RWPE2 (cell line): ENCODE measurements around the gene MIER1.

ENCODE experiments used
- ATAC-seq: fragments of 200-7000 bp; cut with Tn5 transposase; 3 replicates; pipeline ENCODE4 v1.9.1; 2021; ENCODE audit warnings: low read depth
- DNase-seq: peaks from one replicate; pipeline ENCODE4 v3.0.0-alpha.2; 2020; ENCODE audit warnings: low spot score
- H3K27ac ChIP-seq: fragments of 450-650 bp; 2 replicates; pipeline ENCODE4 v1.5.1; 2017; ENCODE audit warnings: mild to moderate bottlenecking; ENCODE audit not compliant: poor library complexity, severe bottlenecking
- H3K27me3 ChIP-seq: fragments of 250-450 bp; sonication (Bioruptor Pico); 2 replicates; pipeline ENCODE4 v1.5.1; 2021; ENCODE audit warnings: mild to moderate bottlenecking, moderate library complexity; ENCODE audit not compliant: insufficient read depth, poor library complexity, severe bottlenecking
- H3K36me3 ChIP-seq: fragments of 250-450 bp; sonication (Bioruptor Pico); 2 replicates; pipeline ENCODE4 v1.5.1; 2020; ENCODE audit warnings: low read depth, mild to moderate bottlenecking, moderate library complexity
- H3K4me1 ChIP-seq: fragments of 250-450 bp; sonication (Bioruptor Pico); 2 replicates; pipeline ENCODE4 v1.5.1; 2021; ENCODE audit warnings: mild to moderate bottlenecking, moderate library complexity; ENCODE audit not compliant: insufficient read depth, poor library complexity, severe bottlenecking
- H3K4me3 ChIP-seq: fragments of 250-450 bp; sonication (Bioruptor Pico); 2 replicates; pipeline ENCODE4 v1.5.1; 2021; ENCODE audit warnings: mild to moderate bottlenecking, moderate library complexity; ENCODE audit not compliant: severe bottlenecking
- H3K9me3 ChIP-seq: fragments of 250-450 bp; sonication (Bioruptor Pico); 2 replicates; pipeline ENCODE4 v1.5.1; 2021; ENCODE audit warnings: mild to moderate bottlenecking, moderate library complexity; ENCODE audit not compliant: severe bottlenecking
- CTCF ChIP-seq: fragments of 450-650 bp; IDR thresholded peaks from one replicate; pipeline ENCODE4 v1.5.1; 2017; ENCODE audit warnings: mild to moderate bottlenecking, moderate library complexity; ENCODE audit not compliant: poor library complexity, severe bottlenecking

MIER1 gene

GRCh38 chr1:66929999-66930822 lies 5.4 kb downstream of the MIER1 start:
- Histone ChIP-seq H3K4me1 (peaks cover 37% of the 10 kb centered on the region), H3K9me3 (no peaks in the 10 kb centered on the region), H3K36me3 (peaks cover 4% of the 10 kb centered on the region; the same call in 1 of the 2 replicates), H3K4me3 (peak overlapping the region; percentile 54), H3K27ac (peak overlapping the region; percentile 82), H3K27me3 (no peaks in the 10 kb centered on the region)
- DNase-seq (peak; percentile 91), ATAC-seq (peak; percentile 63)
- peak; percentile 36 for TF ChIP-seq CTCF

GRCh38 chr1:66930823-66931174 lies 6.0 kb downstream of the MIER1 start:
- ATAC-seq = peak; percentile 1; the same call in 2 of the 3 replicates
- Histone ChIP-seq H3K4me1 (peaks cover 43% of the 10 kb centered on the region), H3K27ac (peak overlapping the region; percentile 82), H3K27me3 (no peaks in the 10 kb centered on the region), H3K9me3 (no peaks in the 10 kb centered on the region), H3K4me3 (peak overlapping the region; percentile 54), H3K36me3 (peaks cover 4% of the 10 kb centered on the region; the same call in 1 of the 2 replicates)
- DNase-seq = no peak
- TF ChIP-seq CTCF = no peak

GRCh38 chr1:66931590-66931989 lies 6.8 kb downstream of the MIER1 start:
- H3K36me3 ChIP-seq = peaks cover 4% of the 10 kb centered on the region; the same call in 1 of the 2 replicates
- no peak for ATAC-seq
- H3K9me3 ChIP-seq = no peaks in the 10 kb centered on the region
- no peaks in the 10 kb centered on the region for H3K27me3 ChIP-seq
- peak overlapping the region; percentile 54 for H3K4me3 ChIP-seq
- DNase-seq = no peak
- no peak for TF ChIP-seq CTCF
- H3K4me1 ChIP-seq = peaks cover 43% of the 10 kb centered on the region
- H3K27ac ChIP-seq = peak overlapping the region; percentile 82

GRCh38 chr1:66932291-66932690 lies 7.5 kb downstream of the MIER1 start:
- Histone ChIP-seq H3K27me3 (no peaks in the 10 kb centered on the region), H3K9me3 (no peaks in the 10 kb centered on the region), H3K4me1 (peaks cover 36% of the 10 kb centered on the region), H3K27ac (peak overlapping the region; percentile 82), H3K36me3 (peaks cover 4% of the 10 kb centered on the region; the same call in 1 of the 2 replicates), H3K4me3 (peak overlapping the region; percentile 54)
- no peak for TF ChIP-seq CTCF
- DNase-seq (no peak), ATAC-seq (no peak)
